ENCODE data around the gene RALGAPA2. TPM values are rescaled to one million over a fixed set of nuclear protein-coding genes. Genes with fewer than 3 reads are reported as not detected.

Gene RALGAPA2
- total and polyA plus RNA-seq, 2 experiments from 2014 or later: 13.1 to 43.4 TPM

DNA sequence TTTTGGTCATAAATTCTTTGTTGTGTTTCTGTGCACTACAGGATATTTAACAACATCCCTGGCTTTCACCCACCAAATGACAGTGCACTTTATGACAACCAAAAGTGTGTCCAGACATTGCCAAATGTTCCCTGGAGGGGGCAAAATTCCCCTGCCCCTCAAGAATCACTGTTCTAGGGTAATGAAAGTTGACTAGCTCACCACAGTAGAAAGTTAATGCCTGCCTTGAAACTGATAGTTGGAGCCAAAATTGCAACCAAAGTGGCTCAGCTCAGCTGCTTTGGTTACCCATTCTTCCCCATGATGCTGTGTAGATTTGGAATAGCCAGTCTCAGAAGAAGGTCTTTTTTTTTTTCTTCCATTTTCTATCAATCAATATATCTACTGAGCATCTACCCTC lies 150.6 kb downstream of the RALGAPA2 start:
- Histone ChIP-seq H3F3A (replicated peaks; ENCODE audit: low read depth) (no peaks in the 10 kb centered on the region), H2AFZ (no peak overlapping the region), H3K4me1 (ENCODE audit: insufficient read depth) (peaks cover 10% of the 10 kb centered on the region; the same call in 1 of the 2 replicates), H3K27me3 (ENCODE audit: insufficient read depth) (no peaks in the 10 kb centered on the region), H3K4me3 (no peak overlapping the region), H3K36me3 (ENCODE audit: insufficient read depth) (no peaks in the 10 kb centered on the region), H4K20me1 (replicated peaks; ENCODE audit: insufficient read depth) (0 out of 2 replicates have a peak, but pooled peaks cover 3% of the 10 kb centered on the region), H3K9me2 (ENCODE audit: insufficient read depth) (no peaks in the 10 kb centered on the region), H3K4me2 (no peak overlapping the region), H3K79me2 (replicated peaks; ENCODE audit: insufficient read depth) (no peaks in the 10 kb centered on the region), H3K27ac (ENCODE audit: low read depth) (no peak overlapping the region)
- DNase-seq (ENCODE audit: low spot score) (no peak), ATAC-seq (no peak)
- Mint-ChIP-seq H3K4me1 (peaks cover 13% of the 10 kb centered on the region), H3K4me3 (no peak overlapping the region), H3K9me3 (no peaks in the 10 kb centered on the region), H3K36me3 (ENCODE audit: low read depth) (no peaks in the 10 kb centered on the region), H3K27me3 (ENCODE audit: insufficient read depth, low read depth, poor library complexity) (no peaks in the 10 kb centered on the region), H3K27ac (no peak overlapping the region)
- TF ChIP-seq CREB1 (CRISPR knock-in tag; IDR thresholded peaks at IDR 0.05; ENCODE audit: low read depth) (no peak), ZNF331 (CRISPR knock-in tag; IDR thresholded peaks at IDR 0.05; ENCODE audit: low read depth) (no peak)
- TF ChIP-seq, protein P1, sequence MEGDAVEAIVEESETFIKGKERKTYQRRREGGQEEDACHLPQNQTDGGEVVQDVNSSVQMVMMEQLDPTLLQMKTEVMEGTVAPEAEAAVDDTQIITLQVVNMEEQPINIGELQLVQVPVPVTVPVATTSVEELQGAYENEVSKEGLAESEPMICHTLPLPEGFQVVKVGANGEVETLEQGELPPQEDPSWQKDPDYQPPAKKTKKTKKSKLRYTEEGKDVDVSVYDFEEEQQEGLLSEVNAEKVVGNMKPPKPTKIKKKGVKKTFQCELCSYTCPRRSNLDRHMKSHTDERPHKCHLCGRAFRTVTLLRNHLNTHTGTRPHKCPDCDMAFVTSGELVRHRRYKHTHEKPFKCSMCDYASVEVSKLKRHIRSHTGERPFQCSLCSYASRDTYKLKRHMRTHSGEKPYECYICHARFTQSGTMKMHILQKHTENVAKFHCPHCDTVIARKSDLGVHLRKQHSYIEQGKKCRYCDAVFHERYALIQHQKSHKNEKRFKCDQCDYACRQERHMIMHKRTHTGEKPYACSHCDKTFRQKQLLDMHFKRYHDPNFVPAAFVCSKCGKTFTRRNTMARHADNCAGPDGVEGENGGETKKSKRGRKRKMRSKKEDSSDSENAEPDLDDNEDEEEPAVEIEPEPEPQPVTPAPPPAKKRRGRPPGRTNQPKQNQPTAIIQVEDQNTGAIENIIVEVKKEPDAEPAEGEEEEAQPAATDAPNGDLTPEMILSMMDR (conservative IDR thresholded peaks at IDR 0.05; ENCODE audit: low read depth in 2 of 2): no peak
- TF ChIP-seq, protein P2, sequence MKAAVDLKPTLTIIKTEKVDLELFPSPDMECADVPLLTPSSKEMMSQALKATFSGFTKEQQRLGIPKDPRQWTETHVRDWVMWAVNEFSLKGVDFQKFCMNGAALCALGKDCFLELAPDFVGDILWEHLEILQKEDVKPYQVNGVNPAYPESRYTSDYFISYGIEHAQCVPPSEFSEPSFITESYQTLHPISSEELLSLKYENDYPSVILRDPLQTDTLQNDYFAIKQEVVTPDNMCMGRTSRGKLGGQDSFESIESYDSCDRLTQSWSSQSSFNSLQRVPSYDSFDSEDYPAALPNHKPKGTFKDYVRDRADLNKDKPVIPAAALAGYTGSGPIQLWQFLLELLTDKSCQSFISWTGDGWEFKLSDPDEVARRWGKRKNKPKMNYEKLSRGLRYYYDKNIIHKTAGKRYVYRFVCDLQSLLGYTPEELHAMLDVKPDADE (IDR thresholded peaks at IDR 0.05): no peak

DNA sequence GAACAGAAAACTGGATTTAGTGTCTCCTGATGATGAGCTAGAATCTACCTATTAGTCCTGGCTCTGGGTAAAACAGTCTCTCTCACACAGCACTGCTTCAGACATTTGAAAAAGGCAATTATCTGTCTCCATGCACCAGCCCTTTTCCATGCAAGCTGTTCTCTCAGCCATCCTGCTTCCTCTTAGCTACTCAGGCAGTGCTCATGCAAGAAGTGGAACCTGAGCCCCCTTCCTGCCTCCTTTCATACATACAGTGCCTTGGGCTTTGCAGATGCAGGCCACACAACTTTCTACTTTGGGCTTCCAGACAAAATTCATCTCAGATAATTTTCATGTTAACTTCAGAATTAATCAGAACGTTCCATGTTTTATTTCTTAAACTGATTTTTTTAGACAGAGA lies 151.3 kb downstream of the RALGAPA2 start:
- peak; percentile 77 for ATAC-seq
- H3K27me3 Mint-ChIP-seq (ENCODE audit: insufficient read depth, low read depth, poor library complexity): no peaks in the 10 kb centered on the region
- no peaks in the 10 kb centered on the region for H3K27me3 ChIP-seq (ENCODE audit: insufficient read depth)
- H3K4me3 Mint-ChIP-seq: no peak overlapping the region
- H3K79me2 ChIP-seq (replicated peaks; ENCODE audit: insufficient read depth): no peaks in the 10 kb centered on the region
- H2AFZ ChIP-seq: no peak overlapping the region
- H3K36me3 Mint-ChIP-seq (ENCODE audit: low read depth): peaks cover 3% of the 10 kb centered on the region; the same call in 1 of the 3 replicates
- H3K9me3 Mint-ChIP-seq: peaks cover 1% of the 10 kb centered on the region; the same call in 1 of the 3 replicates
- H3K4me2 ChIP-seq: no peak overlapping the region
- H4K20me1 ChIP-seq (replicated peaks; ENCODE audit: insufficient read depth): 0 out of 2 replicates have a peak, but pooled peaks cover 3% of the 10 kb centered on the region
- no peak overlapping the region for H3K4me3 ChIP-seq
- no peak overlapping the region for H3K27ac Mint-ChIP-seq
- H3F3A ChIP-seq (replicated peaks; ENCODE audit: low read depth): no peaks in the 10 kb centered on the region
- no peaks in the 10 kb centered on the region for H3K9me2 ChIP-seq (ENCODE audit: insufficient read depth)
- H3K4me1 ChIP-seq (ENCODE audit: insufficient read depth): peaks cover 10% of the 10 kb centered on the region; the same call in 1 of the 2 replicates
- DNase-seq (ENCODE audit: low spot score): peak; percentile 33
- no peak overlapping the region for H3K27ac ChIP-seq (ENCODE audit: low read depth)
- H3K4me1 Mint-ChIP-seq: peaks cover 13% of the 10 kb centered on the region
- no peaks in the 10 kb centered on the region for H3K36me3 ChIP-seq (ENCODE audit: insufficient read depth)
- TF ChIP-seq EZH2 (IDR thresholded peaks at IDR 0.05; ENCODE audit: low read depth, unreplicated experiment) (no peak), ZNF331 (CRISPR knock-in tag; IDR thresholded peaks at IDR 0.05; ENCODE audit: low read depth) (no peak), JUNB (IDR thresholded peaks at IDR 0.05; ENCODE audit: unreplicated experiment) (no peak), CREB1 (CRISPR knock-in tag; IDR thresholded peaks at IDR 0.05; ENCODE audit: low read depth) (no peak), POLR2AphosphoS5 (IDR thresholded peaks at IDR 0.05; ENCODE audit: low read depth) (no peak)
- TF ChIP-seq, protein P1 (conservative IDR thresholded peaks at IDR 0.05; ENCODE audit: low read depth in 2 of 2): no peak
- TF ChIP-seq, protein P2 (IDR thresholded peaks at IDR 0.05): no peak
- TF ChIP-seq, protein P3, sequence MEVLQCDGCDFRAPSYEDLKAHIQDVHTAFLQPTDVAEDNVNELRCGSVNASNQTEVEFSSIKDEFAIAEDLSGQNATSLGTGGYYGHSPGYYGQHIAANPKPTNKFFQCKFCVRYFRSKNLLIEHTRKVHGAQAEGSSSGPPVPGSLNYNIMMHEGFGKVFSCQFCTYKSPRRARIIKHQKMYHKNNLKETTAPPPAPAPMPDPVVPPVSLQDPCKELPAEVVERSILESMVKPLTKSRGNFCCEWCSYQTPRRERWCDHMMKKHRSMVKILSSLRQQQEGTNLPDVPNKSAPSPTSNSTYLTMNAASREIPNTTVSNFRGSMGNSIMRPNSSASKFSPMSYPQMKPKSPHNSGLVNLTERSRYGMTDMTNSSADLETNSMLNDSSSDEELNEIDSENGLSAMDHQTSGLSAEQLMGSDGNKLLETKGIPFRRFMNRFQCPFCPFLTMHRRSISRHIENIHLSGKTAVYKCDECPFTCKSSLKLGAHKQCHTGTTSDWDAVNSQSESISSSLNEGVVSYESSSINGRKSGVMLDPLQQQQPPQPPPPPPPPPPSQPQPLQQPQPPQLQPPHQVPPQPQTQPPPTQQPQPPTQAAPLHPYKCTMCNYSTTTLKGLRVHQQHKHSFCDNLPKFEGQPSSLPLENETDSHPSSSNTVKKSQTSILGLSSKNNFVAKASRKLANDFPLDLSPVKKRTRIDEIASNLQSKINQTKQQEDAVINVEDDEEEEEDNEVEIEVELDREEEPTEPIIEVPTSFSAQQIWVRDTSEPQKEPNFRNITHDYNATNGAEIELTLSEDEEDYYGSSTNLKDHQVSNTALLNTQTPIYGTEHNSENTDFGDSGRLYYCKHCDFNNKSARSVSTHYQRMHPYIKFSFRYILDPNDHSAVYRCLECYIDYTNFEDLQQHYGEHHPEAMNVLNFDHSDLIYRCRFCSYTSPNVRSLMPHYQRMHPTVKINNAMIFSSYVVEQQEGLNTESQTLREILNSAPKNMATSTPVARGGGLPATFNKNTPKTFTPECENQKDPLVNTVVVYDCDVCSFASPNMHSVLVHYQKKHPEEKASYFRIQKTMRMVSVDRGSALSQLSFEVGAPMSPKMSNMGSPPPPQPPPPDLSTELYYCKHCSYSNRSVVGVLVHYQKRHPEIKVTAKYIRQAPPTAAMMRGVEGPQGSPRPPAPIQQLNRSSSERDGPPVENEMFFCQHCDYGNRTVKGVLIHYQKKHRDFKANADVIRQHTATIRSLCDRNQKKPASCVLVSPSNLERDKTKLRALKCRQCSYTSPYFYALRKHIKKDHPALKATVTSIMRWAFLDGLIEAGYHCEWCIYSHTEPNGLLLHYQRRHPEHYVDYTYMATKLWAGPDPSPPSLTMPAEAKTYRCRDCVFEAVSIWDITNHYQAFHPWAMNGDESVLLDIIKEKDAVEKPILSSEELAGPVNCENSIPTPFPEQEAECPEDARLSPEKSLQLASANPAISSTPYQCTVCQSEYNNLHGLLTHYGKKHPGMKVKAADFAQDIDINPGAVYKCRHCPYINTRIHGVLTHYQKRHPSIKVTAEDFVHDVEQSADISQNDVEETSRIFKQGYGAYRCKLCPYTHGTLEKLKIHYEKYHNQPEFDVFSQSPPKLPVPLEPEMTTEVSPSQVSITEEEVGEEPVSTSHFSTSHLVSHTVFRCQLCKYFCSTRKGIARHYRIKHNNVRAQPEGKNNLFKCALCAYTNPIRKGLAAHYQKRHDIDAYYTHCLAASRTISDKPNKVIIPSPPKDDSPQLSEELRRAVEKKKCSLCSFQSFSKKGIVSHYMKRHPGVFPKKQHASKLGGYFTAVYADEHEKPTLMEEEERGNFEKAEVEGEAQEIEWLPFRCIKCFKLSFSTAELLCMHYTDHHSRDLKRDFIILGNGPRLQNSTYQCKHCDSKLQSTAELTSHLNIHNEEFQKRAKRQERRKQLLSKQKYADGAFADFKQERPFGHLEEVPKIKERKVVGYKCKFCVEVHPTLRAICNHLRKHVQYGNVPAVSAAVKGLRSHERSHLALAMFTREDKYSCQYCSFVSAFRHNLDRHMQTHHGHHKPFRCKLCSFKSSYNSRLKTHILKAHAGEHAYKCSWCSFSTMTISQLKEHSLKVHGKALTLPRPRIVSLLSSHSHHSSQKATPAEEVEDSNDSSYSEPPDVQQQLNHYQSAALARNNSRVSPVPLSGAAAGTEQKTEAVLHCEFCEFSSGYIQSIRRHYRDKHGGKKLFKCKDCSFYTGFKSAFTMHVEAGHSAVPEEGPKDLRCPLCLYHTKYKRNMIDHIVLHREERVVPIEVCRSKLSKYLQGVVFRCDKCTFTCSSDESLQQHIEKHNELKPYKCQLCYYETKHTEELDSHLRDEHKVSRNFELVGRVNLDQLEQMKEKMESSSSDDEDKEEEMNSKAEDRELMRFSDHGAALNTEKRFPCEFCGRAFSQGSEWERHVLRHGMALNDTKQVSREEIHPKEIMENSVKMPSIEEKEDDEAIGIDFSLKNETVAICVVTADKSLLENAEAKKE (CRISPR knock-in tag; IDR thresholded peaks at IDR 0.05): no peak
